OCI-LY7 (cell line): ENCODE data around the gene ASAP3. TPM values are rescaled to one million over a fixed set of nuclear protein-coding genes. Genes with fewer than 3 reads are reported as not detected.

Source experiments
- BruUV-seq: library from RNA; stranded (reverse); fragments of 400-500 nt; replicated peaks from 2 replicates; lab custom pipeline; 2021; lab: Mats Ljungman, UMichigan
- CTCF ChIA-PET: fragments of 300-600 bp; sonication (Branson Sonifier 250); formaldehyde crosslinking; loops from one replicate; lab custom pipeline; 2022; ENCODE audit warnings: antibody characterized with exemption; ENCODE audit not compliant: unreplicated experiment; lab: Charles Lee
- POLR2A ChIA-PET: fragments of 300-600 bp; sonication (Branson Sonifier 250); formaldehyde crosslinking; loops from one replicate; lab custom pipeline; 2022; ENCODE audit warnings: antibody characterized with exemption; lab: Charles Lee
- DNase-seq: peaks from one replicate; pipeline ENCODE4 v3.0.0-alpha.2; 2015; ENCODE audit warnings: low spot score
- H2AFZ ChIP-seq: fragments of 200-600 bp; sonication (generic), shearing (Covaris generic); 2 replicates; pipeline ENCODE4 v1.6.1; 2014; ENCODE audit warnings: mild to moderate bottlenecking, antibody characterized with exemption, low read length, moderate library complexity
- H3K27ac ChIP-seq: fragments of 200-600 bp; sonication (generic); 2 replicates; pipeline ENCODE4 v1.5.1; 2014; ENCODE audit warnings: mixed run types, low read depth, mild to moderate bottlenecking, moderate library complexity, low read length, inconsistent platforms; ENCODE audit not compliant: poor library complexity, severe bottlenecking
- H3K36me3 ChIP-seq: fragments of 200-600 bp; sonication (generic); 2 replicates; pipeline ENCODE4 v1.6.1; 2014; ENCODE audit warnings: mild to moderate bottlenecking, antibody characterized with exemption, low read length, moderate library complexity, mixed read lengths; ENCODE audit not compliant: insufficient read depth
- H3K4me1 ChIP-seq: fragments of 200-600 bp; sonication (generic); 2 replicates; pipeline ENCODE4 v1.5.1; 2014; ENCODE audit warnings: mild to moderate bottlenecking, low read length; ENCODE audit not compliant: insufficient read depth, poor library complexity, severe bottlenecking
- H3K4me2 ChIP-seq: fragments of 200-600 bp; sonication (generic); 2 replicates; pipeline ENCODE4 v1.6.1; 2014; ENCODE audit warnings: mild to moderate bottlenecking, low read length
- H3K4me3 ChIP-seq: fragments of 200-600 bp; sonication (generic); 2 replicates; pipeline ENCODE4 v1.5.1; 2014; ENCODE audit warnings: mild to moderate bottlenecking, low read depth, low read length; ENCODE audit not compliant: poor library complexity, severe bottlenecking
- H3K79me2 ChIP-seq: fragments of 200-600 bp; sonication (generic); 2 replicates; pipeline ENCODE4 v1.6.1; 2016; ENCODE audit warnings: low read depth, mild to moderate bottlenecking, low read length, moderate library complexity, mixed read lengths; ENCODE audit not compliant: insufficient read depth
- H3K9me2 ChIP-seq: fragments of 200-600 bp; sonication (generic); 2 replicates; pipeline ENCODE4 v1.6.1; 2016; ENCODE audit warnings: mild to moderate bottlenecking, low read length, mixed read lengths; ENCODE audit not compliant: insufficient read depth
- H3K9me3 ChIP-seq: fragments of 200-600 bp; sonication (generic); 2 replicates; pipeline ENCODE4 v1.6.1; 2014; ENCODE audit warnings: mild to moderate bottlenecking, mixed run types, low read length, mixed read lengths
- H4K20me1 ChIP-seq: fragments of 200-600 bp; sonication (generic); 2 replicates; pipeline ENCODE4 v1.6.1; 2014; ENCODE audit warnings: mild to moderate bottlenecking, antibody characterized with exemption, low read length, moderate library complexity, mixed read lengths; ENCODE audit not compliant: insufficient read depth
- EZH2phosphoT487 ChIP-seq: fragments of 200-600 bp; sonication (generic); IDR thresholded peaks from 2 replicates; pipeline ENCODE4 v1.6.1; 2018; ENCODE audit warnings: low read depth, borderline replicate concordance, mild to moderate bottlenecking, mixed run types, antibody characterized with exemption, low read length, moderate library complexity, mixed read lengths
- intact Hi-C: fragments of 100-400 bp; cut with micrococcal nuclease; formaldehyde crosslinking; loops from one replicate; pipeline ENCODE4 v1.10.0; 2022; ENCODE audit not compliant: unreplicated experiment
- total RNA-seq, 2 experiments: library from RNA; depleted of rRNA in 1 of 2; stranded (reverse); fragments of >200 nt in 1 of 2; shearing (Covaris generic) in 1 of 2; gene quantifications; 2 replicates each; pipeline ENCODE4 v1.2.3, GENCODE V29; 2014 to 2022
- TF ChIP-seq, protein P1 (sequence below): fragments of 200-600 bp; sonication (generic); conservative IDR thresholded peaks from 2 replicates; pipeline ENCODE4 v1.5.1; 2014; ENCODE audit warnings: mild to moderate bottlenecking, antibody characterized with exemption, low read length, moderate library complexity, mixed read lengths

Gene ASAP3
- total RNA-seq, 2 experiments from 2014 or later = 5.9 to 14.9 TPM

GRCh38 chr1:23424293-23425192 is 59.4 kb downstream of the ASAP3 start, which contains the start of gene TCEA3:
TSS of gene TCEA3 (minus strand) at chr1:23424748. CDS start at chr1:23424633, 115 bp downstream.
- H3K9me3 ChIP-seq = no peaks in the 10 kb centered on the region
- no peaks in the 10 kb centered on the region for H3K36me3 ChIP-seq
- H3K4me3 ChIP-seq = no peak within 1 kb of the TSS
- intact Hi-C loops = no loop called here
- no peak for DNase-seq
- no TSS peak for BruUV-seq
- H3K27ac ChIP-seq = no peak within 1 kb of the TSS
- CTCF ChIA-PET = no interaction called here
- H4K20me1 ChIP-seq = no peaks in the 10 kb centered on the region
- H3K4me2 ChIP-seq = no peak within 1 kb of the TSS; the same call in 1 of the 2 replicates
- no peaks in the 10 kb centered on the region for H3K9me2 ChIP-seq
- no peak within 1 kb of the TSS for H2AFZ ChIP-seq
- H3K79me2 ChIP-seq = no peaks in the 10 kb centered on the region
- no peak for TF ChIP-seq EZH2phosphoT487
- TF ChIP-seq, protein P1, sequence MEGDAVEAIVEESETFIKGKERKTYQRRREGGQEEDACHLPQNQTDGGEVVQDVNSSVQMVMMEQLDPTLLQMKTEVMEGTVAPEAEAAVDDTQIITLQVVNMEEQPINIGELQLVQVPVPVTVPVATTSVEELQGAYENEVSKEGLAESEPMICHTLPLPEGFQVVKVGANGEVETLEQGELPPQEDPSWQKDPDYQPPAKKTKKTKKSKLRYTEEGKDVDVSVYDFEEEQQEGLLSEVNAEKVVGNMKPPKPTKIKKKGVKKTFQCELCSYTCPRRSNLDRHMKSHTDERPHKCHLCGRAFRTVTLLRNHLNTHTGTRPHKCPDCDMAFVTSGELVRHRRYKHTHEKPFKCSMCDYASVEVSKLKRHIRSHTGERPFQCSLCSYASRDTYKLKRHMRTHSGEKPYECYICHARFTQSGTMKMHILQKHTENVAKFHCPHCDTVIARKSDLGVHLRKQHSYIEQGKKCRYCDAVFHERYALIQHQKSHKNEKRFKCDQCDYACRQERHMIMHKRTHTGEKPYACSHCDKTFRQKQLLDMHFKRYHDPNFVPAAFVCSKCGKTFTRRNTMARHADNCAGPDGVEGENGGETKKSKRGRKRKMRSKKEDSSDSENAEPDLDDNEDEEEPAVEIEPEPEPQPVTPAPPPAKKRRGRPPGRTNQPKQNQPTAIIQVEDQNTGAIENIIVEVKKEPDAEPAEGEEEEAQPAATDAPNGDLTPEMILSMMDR = no peak
- no peaks in the 10 kb centered on the region for H3K4me1 ChIP-seq
- POLR2A ChIA-PET = interaction anchor here (0.7 to 0.9 kb wide), 2 partner anchors 74 to 151 kb away, joined by 3 read pairs; no protein-coding TSS in a partner anchor

GRCh38 chr1:23423415-23424292 is 60.3 kb downstream of the ASAP3 start:
- Histone ChIP-seq H3K9me2 (no peaks in the 10 kb centered on the region), H3K4me1 (no peaks in the 10 kb centered on the region), H3K4me3 (no peak overlapping the region), H3K36me3 (no peaks in the 10 kb centered on the region), H3K4me2 (no peak overlapping the region), H4K20me1 (no peaks in the 10 kb centered on the region), H3K79me2 (no peaks in the 10 kb centered on the region), H3K9me3 (no peaks in the 10 kb centered on the region), H2AFZ (no peak overlapping the region), H3K27ac (no peak overlapping the region)
- no peak for DNase-seq
- ChIA-PET POLR2A (no interaction called here), CTCF (no interaction called here)
- no TSS peak for BruUV-seq
- intact Hi-C loops = no loop called here
- TF ChIP-seq, protein P1 = no peak
- no peak for TF ChIP-seq EZH2phosphoT487
